GM18499 (cell line): ENCODE results near the gene HKDC1.
A peak's percentile ranks its signal among the peaks of the same experiment; 100 is the strongest.
"Not testable (repeated sequence)": the region's sequence is repeated elsewhere in the genome, so short reads cannot be mapped to it uniquely, and the experiment has no call there.

Experiments used
- ATAC-seq: cut with Tn5 transposase; IDR thresholded peaks from one replicate; pipeline ENCODE4 v1.9.1; 2021; ENCODE audit warnings: moderate number of reproducible peaks; ENCODE audit not compliant: insufficient read depth, unreplicated experiment

HKDC1 gene, protein sequence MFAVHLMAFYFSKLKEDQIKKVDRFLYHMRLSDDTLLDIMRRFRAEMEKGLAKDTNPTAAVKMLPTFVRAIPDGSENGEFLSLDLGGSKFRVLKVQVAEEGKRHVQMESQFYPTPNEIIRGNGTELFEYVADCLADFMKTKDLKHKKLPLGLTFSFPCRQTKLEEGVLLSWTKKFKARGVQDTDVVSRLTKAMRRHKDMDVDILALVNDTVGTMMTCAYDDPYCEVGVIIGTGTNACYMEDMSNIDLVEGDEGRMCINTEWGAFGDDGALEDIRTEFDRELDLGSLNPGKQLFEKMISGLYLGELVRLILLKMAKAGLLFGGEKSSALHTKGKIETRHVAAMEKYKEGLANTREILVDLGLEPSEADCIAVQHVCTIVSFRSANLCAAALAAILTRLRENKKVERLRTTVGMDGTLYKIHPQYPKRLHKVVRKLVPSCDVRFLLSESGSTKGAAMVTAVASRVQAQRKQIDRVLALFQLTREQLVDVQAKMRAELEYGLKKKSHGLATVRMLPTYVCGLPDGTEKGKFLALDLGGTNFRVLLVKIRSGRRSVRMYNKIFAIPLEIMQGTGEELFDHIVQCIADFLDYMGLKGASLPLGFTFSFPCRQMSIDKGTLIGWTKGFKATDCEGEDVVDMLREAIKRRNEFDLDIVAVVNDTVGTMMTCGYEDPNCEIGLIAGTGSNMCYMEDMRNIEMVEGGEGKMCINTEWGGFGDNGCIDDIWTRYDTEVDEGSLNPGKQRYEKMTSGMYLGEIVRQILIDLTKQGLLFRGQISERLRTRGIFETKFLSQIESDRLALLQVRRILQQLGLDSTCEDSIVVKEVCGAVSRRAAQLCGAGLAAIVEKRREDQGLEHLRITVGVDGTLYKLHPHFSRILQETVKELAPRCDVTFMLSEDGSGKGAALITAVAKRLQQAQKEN

DNA sequence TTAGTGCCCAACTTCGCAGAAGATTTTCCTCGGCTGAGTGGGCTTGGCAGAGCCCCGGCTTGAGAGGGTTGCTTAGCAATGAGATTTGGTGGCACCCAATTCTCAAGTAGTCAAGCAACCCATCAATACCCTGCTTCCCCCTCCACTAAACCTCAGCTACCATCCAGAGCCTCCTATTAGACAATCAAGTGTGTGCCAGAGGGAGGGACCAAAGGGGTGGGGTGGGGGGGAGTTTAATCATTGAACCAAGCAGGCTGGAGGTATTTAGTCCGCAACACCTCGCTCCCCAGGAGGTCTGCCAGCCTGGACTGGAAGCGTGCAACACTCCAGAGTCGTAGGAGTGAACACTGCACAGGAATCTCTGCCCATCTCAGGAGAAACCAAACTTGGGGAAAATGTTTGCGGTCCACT is at the start of gene HKDC1:
TSS of gene HKDC1 (plus strand) at position 292 of the 411 bp plus-strand sequence. CDS start at position 396, 104 bp downstream.
- no peak for ATAC-seq

DNA sequence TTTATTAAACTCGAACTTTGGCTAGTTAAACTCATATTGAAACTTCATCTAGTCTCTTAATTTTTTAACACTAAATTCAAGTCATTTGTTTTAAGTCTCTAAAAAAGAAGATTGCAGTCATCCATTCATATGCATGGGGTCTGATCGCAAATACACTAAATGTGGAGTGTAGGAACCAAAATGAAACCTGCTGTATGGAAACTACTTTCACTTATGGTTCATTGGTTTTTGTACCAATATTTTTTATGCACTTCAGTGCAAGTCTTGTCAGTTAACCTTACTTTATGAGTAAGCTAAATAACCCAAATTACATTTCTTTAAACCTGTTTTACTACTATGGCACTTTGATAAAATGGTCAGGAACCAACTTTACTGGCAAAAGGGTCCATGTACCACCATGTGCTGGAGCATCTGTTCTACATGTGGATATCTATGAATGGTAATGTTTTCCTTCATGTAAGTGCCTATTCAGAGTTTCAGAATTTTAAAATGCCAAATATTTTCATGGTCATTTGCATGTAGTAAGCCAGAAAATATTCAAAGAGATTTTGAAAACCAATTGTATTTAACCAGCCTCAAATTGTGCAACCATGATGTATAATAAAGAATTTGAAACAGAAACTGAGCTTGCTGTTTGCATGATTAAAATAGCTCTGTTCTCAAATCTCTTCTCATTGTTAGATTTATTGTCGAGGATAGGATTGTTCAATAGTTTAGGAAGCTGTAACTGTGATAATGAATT is 47.7 kb upstream of the HKDC1 start:
- ATAC-seq, result no peak

DNA sequence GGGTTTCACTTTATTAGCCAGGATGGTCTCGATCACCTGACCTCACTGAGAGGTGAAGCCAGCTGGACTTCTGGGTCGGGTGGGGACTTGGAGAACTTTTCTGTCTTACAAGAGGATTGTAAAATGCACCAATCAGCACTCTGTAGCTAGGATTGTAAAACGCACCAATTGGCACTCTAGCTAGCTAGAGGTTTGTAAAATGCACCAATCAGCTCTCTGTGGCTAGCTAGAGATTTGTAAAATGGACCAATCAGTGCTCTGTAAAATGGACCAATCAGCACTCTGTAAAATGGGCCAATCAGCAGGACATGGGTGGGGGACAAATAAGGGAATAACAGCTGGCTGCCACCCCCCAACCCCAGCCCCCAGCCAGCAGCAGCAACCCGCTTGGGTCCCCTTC is 44.8 kb upstream of the HKDC1 start:
- ATAC-seq, result not testable (repeated sequence)

GRCh38 chr10:69176823-69177222 is 43.3 kb upstream of the HKDC1 start:
- no peak for ATAC-seq

GRCh38 chr10:69179089-69179742 is 40.9 kb upstream of the HKDC1 start:
- ATAC-seq, result peak; percentile 29

DNA sequence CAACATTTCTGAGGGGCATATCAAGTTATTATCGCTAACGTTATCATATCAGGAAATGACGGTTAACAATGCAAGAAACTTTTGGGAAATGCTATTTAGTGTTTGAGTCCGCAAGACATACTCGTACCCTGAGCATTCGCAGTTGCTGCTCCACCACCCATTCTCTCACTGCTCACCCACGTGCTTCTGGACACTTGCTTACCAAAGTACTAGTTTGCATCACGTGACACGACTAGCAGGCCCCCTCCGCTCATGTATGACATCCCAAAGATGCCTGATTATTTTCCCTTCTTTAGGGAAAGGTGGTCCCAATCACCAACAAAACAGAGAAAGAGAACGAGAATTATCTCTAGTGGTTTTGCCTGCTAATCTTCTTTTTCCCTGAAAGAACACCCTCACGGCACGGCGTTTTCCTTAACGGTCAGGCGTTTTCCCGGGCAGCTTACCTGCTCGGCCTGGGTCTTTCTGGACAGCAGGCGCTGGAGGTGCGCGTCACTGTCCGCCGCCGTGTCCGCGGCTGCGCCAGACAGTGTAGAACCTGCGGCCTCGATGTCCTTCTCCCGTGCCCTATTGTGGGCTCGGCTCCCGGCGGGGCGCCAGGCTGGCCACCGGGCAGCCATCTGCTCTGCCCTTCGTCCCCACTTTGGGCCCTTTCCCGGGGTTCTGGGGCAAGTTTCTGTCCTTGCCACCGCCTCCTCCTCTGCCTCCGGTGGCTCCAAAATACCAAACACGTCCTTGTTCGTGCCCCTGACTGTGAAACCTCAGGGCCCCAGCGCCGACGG is 40.2 kb upstream of the HKDC1 start, which contains the start of gene SUPV3L1:
TSS of gene SUPV3L1 (plus strand) at position 492 of the 782 bp plus-strand sequence. CDS start at position 550, 58 bp downstream.
- peak; percentile 66 for ATAC-seq

DNA sequence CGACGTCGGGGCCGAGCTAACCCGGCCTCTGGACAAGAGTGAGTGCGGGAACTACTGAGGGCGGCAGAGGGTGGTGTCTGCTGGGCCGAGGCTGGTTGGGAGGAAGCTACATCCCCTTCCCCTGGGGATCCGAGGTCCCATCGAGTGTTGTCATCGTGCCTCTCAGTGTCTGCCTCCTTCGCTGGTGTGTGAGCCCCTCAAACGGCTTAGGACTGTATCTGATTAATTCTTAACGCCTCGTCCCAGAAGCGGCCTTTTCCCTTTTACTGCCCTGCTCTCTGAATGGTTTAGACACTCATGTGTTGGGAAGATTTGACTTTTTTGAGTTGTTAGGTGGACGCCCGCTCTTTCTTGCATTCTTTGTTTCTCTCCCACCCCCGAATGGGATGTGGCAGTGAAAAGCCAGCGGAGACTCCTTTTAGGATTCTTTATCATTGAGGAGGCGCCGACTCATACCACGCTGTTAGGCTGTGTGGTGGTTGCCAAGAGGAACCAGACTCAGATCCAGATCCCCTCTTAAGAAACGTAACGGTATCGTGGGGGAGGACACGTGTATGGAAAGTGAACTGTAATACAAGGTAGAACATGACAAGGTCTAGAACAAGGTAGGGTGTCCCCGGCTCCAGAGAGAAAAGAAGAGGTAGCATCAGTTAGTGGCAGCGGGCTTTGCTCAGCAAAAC is 39.5 kb upstream of the HKDC1 start:
- no peak for ATAC-seq

GRCh38 chr10:69181433-69181832 is 38.7 kb upstream of the HKDC1 start:
- ATAC-seq, result no peak

DNA sequence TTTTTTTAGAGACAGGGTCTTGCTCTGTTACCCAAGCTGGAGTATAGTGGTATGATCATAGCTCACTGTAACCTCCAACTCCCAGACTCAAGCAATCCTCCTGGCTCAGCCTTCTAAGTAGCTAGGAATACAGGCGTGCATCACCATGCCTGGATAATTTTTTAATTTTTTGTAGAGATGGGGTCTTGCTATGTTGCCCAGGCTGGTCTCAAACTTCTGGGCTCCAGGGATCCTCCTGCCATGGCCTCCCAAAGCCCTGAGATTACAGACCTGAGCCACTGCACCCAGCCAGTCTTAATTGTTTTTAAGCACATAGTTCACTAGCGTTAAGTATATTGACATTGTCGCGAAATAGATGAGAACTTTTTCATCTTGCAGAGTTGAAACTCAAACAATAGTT is 38.1 kb upstream of the HKDC1 start:
- no peak for ATAC-seq

DNA sequence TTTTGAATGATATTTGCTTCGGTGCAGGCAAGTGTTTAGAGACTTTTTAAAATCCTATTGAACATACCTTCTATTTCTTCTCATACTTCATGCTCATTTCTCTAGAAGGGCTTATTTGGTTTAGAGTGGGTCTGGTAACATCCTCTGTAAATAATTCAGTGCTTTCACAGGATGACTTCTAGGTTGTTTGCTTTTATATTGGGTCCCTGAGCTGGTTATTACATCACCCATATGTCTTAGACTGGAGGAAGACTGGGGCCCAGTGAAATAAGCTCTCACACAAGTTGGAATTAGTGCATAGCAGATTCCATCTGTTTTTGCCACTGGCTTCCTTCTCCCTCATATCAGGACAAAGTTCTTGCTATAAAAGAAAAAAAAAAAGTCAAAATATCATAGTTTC is 33.6 kb upstream of the HKDC1 start:
- no peak for ATAC-seq

DNA sequence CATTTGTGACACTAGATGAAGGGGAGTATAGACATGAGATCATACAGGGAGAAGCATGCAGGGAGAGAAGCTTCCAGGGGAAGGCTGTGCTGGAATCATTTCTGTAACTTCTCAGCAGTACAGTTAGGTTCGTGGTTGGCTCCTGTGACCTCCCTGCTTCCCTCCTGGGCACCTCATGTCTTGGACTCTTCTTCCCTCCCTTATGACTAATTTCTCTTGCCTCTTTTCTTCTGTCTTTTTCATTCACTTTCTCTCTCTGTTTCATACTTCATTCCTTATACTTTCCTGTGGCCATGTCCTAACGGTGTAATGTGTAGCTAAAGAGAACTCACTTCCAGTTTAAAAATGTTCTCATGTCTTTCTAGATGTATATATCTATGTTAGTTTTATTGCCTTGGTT is 19.1 kb upstream of the HKDC1 start:
- ATAC-seq, result no peak

DNA sequence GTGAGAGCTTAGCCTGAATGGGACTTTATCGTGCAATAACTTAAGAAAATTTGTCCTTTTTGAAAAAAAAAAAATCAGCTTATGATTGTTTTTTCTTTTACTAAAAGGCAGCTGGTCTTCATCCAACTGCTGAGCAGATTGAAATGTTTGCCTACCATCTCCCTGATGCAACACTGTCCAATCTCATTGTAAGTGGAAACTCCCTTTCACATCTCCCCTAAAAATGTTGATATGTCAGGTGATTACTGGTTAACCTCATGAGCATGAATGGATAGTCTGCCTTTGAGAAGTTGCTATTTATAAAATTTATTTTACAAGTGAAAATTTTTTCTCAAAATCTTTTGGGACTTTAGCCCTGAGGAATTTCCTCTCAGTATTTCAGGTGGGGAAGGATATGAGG is 17.8 kb upstream of the HKDC1 start:
- ATAC-seq, result no peak

- no peak for ATAC-seq
These were observed 11.4 kb upstream of the HKDC1 start for GRCh38 chr10:69208761-69209160.

GRCh38 chr10:69209787-69210484 is 10.2 kb upstream of the HKDC1 start:
- ATAC-seq, result no peak

DNA sequence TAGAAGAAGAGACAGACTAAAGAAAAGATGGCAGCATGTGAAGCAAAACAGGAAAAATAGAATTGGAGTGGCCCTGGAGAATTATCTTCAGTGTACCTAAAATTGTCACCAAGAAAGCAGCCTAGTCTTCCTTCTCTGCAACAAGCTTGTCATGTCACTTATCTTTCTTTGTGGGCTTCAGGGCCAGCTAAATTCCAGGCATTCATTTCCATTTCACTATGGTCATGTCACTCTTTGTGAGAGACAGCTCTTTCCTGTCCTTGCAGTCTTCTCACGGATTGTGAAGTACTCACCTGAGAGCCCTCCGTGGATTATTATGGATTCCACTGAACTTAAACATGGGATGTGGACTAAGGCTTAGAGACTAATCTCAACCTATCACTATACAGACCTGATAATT is 9.0 kb upstream of the HKDC1 start:
- no peak for ATAC-seq

DNA sequence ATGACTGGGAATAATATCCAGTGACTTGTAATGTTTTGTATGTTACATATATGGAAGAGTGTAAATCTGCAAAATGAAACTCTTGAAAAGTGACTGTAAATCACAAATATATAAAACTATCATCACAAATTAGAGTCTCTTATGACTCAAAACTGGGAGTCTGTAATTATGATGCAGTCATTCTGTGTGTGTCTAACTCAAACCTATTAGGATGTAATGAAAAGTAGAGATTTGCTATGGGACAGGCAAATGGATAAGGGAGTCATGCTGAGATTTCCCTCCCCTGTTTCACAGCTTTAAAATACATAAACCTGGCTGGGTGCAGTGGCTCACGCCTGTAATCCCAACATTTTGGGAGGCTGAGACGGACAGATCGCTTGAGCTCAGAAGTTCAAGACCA is 8.6 kb upstream of the HKDC1 start:
- ATAC-seq, result no peak

GRCh38 chr10:69213591-69214311 is 6.4 kb upstream of the HKDC1 start:
- no peak for ATAC-seq
